Heart right ventricle (tissue), 16 donors: ENCODE measurements around the gene PTDSS2. TPM values are rescaled to one million over a fixed set of nuclear protein-coding genes. Genes with fewer than 3 reads are reported as not detected.

Source experiments
- ATAC-seq, 8 donors: fragments of 200-7000 bp; cut with Tn5 transposase; one replicate each; pipeline ENCODE4 v1.9.1; 2020; ENCODE audit warnings: mild to moderate bottlenecking in 8 of 8, moderate library complexity in 8 of 8, moderate number of reproducible peaks in 1 of 8
- DNase-seq, 2 donors: peaks; one replicate each; pipeline ENCODE4 v3.0.0-alpha.2; 2020
- H3K27ac ChIP-seq, 10 donors: fragments of 200-600 bp; sonication (generic) in 2 of 10; one replicate each; pipeline versions ENCODE4 v1.5.0 to v1.8.0; 2020 to 2022; ENCODE audit warnings: mild to moderate bottlenecking in 3 of 10
- H3K27me3 ChIP-seq, 7 donors: fragments of 200-600 bp; one replicate each; pipeline ENCODE4 v1.8.0; 2021 to 2022; ENCODE audit warnings: mild to moderate bottlenecking in 2 of 7
- H3K36me3 ChIP-seq, 9 donors: fragments of 200-600 bp; sonication (generic) in 1 of 9; one replicate each; pipeline versions ENCODE4 v1.5.0 to v1.8.0; 2020 to 2022; ENCODE audit warnings: mild to moderate bottlenecking in 2 of 9
- H3K4me1 ChIP-seq, 9 donors: fragments of 200-600 bp; sonication (generic) in 1 of 9; one replicate each; pipeline versions ENCODE4 v1.5.0 to v1.8.0; 2020 to 2022; ENCODE audit warnings: mild to moderate bottlenecking in 4 of 9
- H3K4me3 ChIP-seq, 10 donors: fragments of 200-600 bp; sonication (generic) in 2 of 10; one replicate each; pipeline versions ENCODE4 v1.5.0 to v1.8.0; 2020 to 2022; ENCODE audit warnings: mild to moderate bottlenecking in 7 of 10, moderate library complexity in 2 of 10
- H3K9me3 ChIP-seq, 11 donors: fragments of 200-600 bp in 10 of 11; sonication (generic) in 2 of 11; one replicate each; pipeline versions ENCODE4 v1.5.0 to v1.8.0; 2013 to 2022; ENCODE audit warnings: mild to moderate bottlenecking in 2 of 11, control low read depth in 1 of 11, moderate library complexity in 1 of 11
- WGBS, 2 donors: extraction: QIAGEN DNeasy Blood & Tissue Kit; methylation state at CpG; one replicate each; pipeline ENCODE4 v1.1.7; 2013; ENCODE audit warnings: inconsistent platforms in 1 of 2; 5-methylcytosine and 5-hydroxymethylcytosine counted together
- intact Hi-C, 10 donors: fragments of 100-400 bp; cut with DNase I; formaldehyde crosslinking; loops; one replicate each; pipeline versions ENCODE4 v1.11.1 to v1.14.2; 2022
- polyA plus RNA-seq, 2 donors: library from polyadenylated mRNA; stranded (reverse); fragments of 200-250 nt; gene quantifications; one replicate each; pipeline ENCODE4 v1.2.3, GENCODE V29; 2013
- total RNA-seq, 10 donors: library from RNA; stranded (reverse); fragmentation: NEBNext Ultra II Directional in 3 of 10; extraction: Animal tissue kit (Norgen Biotek cat#: 25700) in 3 of 10; gene quantifications; one replicate each; pipeline versions ENCODE4 v1.2.1 to v1.2.4, GENCODE V29; 2021 to 2023
- TF ChIP-seq, protein P1 (sequence below), 9 donors: fragments of 200-600 bp; sonication (generic) in 2 of 9; IDR thresholded peaks; one replicate each; pipeline versions ENCODE4 v1.5.0 to v1.8.0; 2021 to 2022; ENCODE audit warnings: antibody characterized with exemption in 9 of 9, mild to moderate bottlenecking in 5 of 9, moderate library complexity in 1 of 9
- donor health status: Arrhythmogenic right ventricular cardiomyopathy.
- donor health status: ischemic (EF 13 %, LVEDD 7.1; RV severe dilation, severe dysfunction).
- donor health status: healthy with polysubstance abuse.
- donor health status: DM: no; HTN: yes; CAD: no.
- donor health status: DM: no; HTN: no; CAD: no.
- donor health status: ischemic (EF 25% LVEDD 6.9; RV normal size, moderate dysfunction).
- donor health status: ischemic (EF 25% LVEDD 5.7; RV mildly dilated, moderate dysfunction).
- donor health status: healthy.
- donor health status: DM: yes; HTN: yes; CAD: no.
- donor health status: Ischemic cardiomyopathy.
- donor health status: ischemic (EF 35%, LVEDD 5.7; RV mildly dilated, moderate dysfunction).
- donor health status: nonischemic (EF 11% LVEDD 7.7; RV severe dilation, severe dysfunction).
- donor health status: DM: yes; HTN: yes; CAD: no.
- donor health status: PGD.
- donor health status: ischemic (EF 29% LVEDD 5.4; RV normal size, mild dysfunction).
- donor health status: nonischemic (EF 23%, LVEDD 6.1; RV moderate dilation, normal function).

PTDSS2 gene
- total and polyA plus RNA-seq, 12 donors = 16.7 to 55.5 (median 26.3) TPM

DNA sequence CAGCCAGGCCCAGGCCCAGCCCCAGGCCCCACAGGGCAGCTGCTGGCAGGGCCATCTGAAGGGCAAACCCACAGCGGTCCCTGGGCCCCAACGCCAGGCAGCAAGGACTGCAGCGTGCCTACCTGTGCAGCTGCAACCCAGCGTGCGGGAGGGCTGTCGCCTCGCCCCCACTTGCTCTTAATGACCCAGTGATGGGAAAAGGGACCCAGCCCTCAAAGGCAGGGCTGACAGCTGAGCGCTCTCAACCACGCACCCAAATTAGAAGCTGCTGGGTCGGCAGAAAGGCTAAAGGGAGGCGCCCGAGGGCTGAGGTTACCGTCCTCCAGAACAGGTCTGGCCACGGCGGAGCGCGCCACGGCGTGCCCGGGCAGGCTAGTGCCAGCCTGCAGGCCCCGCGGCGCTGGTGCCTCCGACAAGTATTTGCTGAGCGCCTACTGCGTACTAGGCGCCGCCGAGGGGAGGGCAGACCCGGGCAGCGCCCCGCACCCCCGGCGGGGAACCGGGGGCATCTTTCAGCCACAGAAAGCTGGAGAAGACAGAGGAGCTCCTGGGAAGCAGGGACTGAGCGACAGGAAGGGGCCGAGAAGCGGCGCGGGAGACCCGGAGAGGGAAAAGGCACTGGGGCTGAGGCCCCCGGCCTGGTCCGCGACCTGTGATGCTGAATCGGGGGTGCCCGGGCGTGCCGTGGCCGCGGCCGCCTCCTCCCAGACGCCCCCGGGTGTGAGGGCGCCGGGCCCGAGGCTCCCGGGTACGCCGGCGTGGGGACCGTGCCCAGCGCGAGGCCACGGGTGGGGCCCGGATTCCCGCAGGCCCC, 84.5 kb downstream of the PTDSS2 start:
- DNase-seq (no peak), ATAC-seq (peak in 1 of 8 donors; percentile 1)
- peak overlapping the region; percentile 64 to 95 (median 86) for H3K4me3 ChIP-seq
- TF ChIP-seq, protein P1, sequence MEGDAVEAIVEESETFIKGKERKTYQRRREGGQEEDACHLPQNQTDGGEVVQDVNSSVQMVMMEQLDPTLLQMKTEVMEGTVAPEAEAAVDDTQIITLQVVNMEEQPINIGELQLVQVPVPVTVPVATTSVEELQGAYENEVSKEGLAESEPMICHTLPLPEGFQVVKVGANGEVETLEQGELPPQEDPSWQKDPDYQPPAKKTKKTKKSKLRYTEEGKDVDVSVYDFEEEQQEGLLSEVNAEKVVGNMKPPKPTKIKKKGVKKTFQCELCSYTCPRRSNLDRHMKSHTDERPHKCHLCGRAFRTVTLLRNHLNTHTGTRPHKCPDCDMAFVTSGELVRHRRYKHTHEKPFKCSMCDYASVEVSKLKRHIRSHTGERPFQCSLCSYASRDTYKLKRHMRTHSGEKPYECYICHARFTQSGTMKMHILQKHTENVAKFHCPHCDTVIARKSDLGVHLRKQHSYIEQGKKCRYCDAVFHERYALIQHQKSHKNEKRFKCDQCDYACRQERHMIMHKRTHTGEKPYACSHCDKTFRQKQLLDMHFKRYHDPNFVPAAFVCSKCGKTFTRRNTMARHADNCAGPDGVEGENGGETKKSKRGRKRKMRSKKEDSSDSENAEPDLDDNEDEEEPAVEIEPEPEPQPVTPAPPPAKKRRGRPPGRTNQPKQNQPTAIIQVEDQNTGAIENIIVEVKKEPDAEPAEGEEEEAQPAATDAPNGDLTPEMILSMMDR (IDR thresholded peaks at IDR 0.05) = no peak
- no peaks in the 10 kb centered on the region for H3K9me3 ChIP-seq
- WGBS, 2 donors = 9 to 14% methylated on average over 48 to 66 of the region's 66 CpGs
- H3K27me3 ChIP-seq = peaks cover 0 to 25% (median 14%) of the 10 kb centered on the region in 7 donors
- H3K36me3 ChIP-seq = peaks cover 0 to 37% (median 16%) of the 10 kb centered on the region in 9 donors
- H3K4me1 ChIP-seq = peaks cover 15 to 51% (median 39%) of the 10 kb centered on the region in 9 donors
- peak overlapping the region in 9 of 10 donors; percentile 47 to 78 (median 75) for H3K27ac ChIP-seq
- intact Hi-C loops = loop anchor here in 1 of 10 donors (2.0 to 10.0 kb wide), 2 partner anchors 28 to 90 kb away; partner anchors contain the start of genes CDHR5, RNH1 and SCT

DNA sequence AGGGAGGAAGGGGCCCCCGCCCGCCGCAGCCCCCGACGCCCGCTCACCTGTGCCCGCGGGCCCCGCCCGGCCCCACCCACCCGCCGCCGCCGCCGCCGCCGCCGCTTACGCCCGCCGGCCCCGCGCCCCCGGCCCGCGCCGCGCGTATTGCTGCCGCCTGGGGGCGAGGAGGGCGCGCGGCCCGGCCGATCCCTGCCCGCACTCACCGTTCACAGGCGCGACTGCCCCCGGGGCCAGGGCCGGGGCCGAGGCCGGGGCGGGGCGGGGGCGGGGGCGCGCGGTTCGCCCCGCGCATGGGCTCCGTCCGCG, 85.1 kb downstream of the PTDSS2 start:
- ATAC-seq (no peak), DNase-seq (no peak)
- Histone ChIP-seq H3K27ac (peak overlapping the region in 6 of 10 donors; percentile 65 to 78 (median 75)), H3K36me3 (peaks cover 0 to 31% (median 16%) of the 10 kb centered on the region in 9 donors), H3K9me3 (no peaks in the 10 kb centered on the region), H3K27me3 (peaks cover 0 to 25% (median 14%) of the 10 kb centered on the region in 7 donors), H3K4me1 (peaks cover 15 to 51% (median 39%) of the 10 kb centered on the region in 9 donors), H3K4me3 (peak overlapping the region; percentile 64 to 95 (median 86))
- intact Hi-C loops = loop anchor here in 1 of 10 donors (2.0 to 10.0 kb wide), 2 partner anchors 28 to 90 kb away; partner anchors contain the start of genes CDHR5, RNH1 and SCT
- 0% methylated on average over 13 to 56 of the region's 56 CpGs for WGBS, 2 donors
- TF ChIP-seq, protein P1 (IDR thresholded peaks at IDR 0.05) = no peak

GRCh38 chr11:535519-536454, 85.7 kb downstream of the PTDSS2 start, which contains the start of gene HRAS:
Gene HRAS (minus strand): TSS chr11:535576.
- H3K4me1 ChIP-seq = peaks cover 15 to 51% (median 39%) of the 10 kb centered on the region in 9 donors
- peak within 1 kb of the TSS; percentile 64 to 95 (median 86) for H3K4me3 ChIP-seq
- peaks cover 0 to 31% (median 16%) of the 10 kb centered on the region in 9 donors for H3K36me3 ChIP-seq
- H3K27ac ChIP-seq = peak within 1 kb of the TSS in 9 of 10 donors; percentile 73 to 88 (median 82)
- peaks cover 0 to 25% (median 14%) of the 10 kb centered on the region in 7 donors for H3K27me3 ChIP-seq
- ATAC-seq = peak; percentile 89 to 97 (median 94)
- peak; percentile 92 to 96 for DNase-seq
- no peaks in the 10 kb centered on the region for H3K9me3 ChIP-seq
- intact Hi-C loops = loop anchor here in 1 of 10 donors (2.0 to 10.0 kb wide), 2 partner anchors 29 to 89 kb away; partner anchors contain the start of genes CDHR5, RNH1 and SCT
- WGBS, 2 donors = 3% methylated on average over 73 to 97 of the region's 97 CpGs
- TF ChIP-seq, protein P1 (IDR thresholded peaks at IDR 0.05) = no peak
